ENCODE results near the gene THEMIS2. TPM values are rescaled to one million over a fixed set of nuclear protein-coding genes. Genes with fewer than 3 reads are reported as not detected.

THEMIS2 gene
- total and polyA plus RNA-seq, 2 experiments from 2014 or later, result 0.92 to 1.7 TPM

DNA sequence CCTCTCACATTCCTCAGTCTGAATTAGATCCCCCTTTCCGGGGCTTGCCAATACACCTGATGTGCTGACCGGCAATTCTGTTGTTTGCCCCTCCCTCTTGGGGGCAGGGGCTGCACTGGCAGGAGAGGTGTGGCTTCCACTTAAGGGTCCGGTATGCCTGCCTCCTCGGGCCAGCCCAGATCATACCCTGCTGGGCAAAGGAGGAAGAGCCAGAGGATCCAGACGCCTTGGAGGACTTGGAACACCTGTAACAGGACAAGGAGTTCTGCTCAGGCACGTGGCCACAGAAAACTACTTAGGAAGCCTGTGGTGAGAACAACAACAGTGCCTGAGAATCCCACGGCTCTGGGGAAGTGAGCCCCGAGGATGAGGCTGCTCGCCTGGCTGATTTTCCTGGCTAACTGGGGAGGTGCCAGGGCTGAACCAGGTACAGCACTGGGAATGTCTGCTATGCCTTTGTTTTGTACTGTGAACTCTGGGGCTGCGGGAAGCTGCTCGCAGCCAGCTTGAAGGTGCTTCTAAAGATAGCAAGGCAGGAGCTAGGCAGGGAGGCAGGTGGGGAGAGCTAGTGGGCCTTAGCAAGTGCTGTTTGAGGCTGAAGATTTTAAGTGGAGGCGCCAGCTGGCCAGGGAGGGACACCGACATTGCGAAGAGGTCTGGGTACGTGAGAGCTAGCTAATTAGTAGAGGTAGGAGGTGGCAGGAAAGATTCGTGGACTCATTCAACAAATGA is 62.6 kb downstream of the THEMIS2 start, which contains the start of gene SMPDL3B:
SMPDL3B (plus strand) TSS at position 183 of the 732 bp plus-strand sequence; CDS start at position 367, 184 bp downstream.
- H3K4me1 ChIP-seq (ENCODE audit: low read depth), result no peaks in the 10 kb centered on the region
- TF ChIP-seq CTCF (IDR thresholded peaks at IDR 0.05; ENCODE audit: low read depth, low read length), result no peak
- H3K4me3 ChIP-seq, result peak within 1 kb of the TSS; percentile 21
- no peaks in the 10 kb centered on the region for H3K36me3 ChIP-seq
- DNase-seq (ENCODE audit: low read depth in 1 of 2, low spot score in 1 of 2), result peak in 1 of 2 donors; percentile 67
- no peaks in the 10 kb centered on the region for H3K9me3 ChIP-seq (ENCODE audit: low read depth)
- no peaks in the 10 kb centered on the region for H3K27me3 ChIP-seq
- H3K27ac ChIP-seq, result no peak within 1 kb of the TSS

- Histone ChIP-seq H3K4me1 (ENCODE audit: low read depth) (no peaks in the 10 kb centered on the region), H3K27ac (no peak overlapping the region), H3K9me3 (ENCODE audit: low read depth) (no peaks in the 10 kb centered on the region), H3K27me3 (no peaks in the 10 kb centered on the region), H3K36me3 (no peaks in the 10 kb centered on the region), H3K4me3 (peak overlapping the region; percentile 21)
- TF ChIP-seq CTCF (IDR thresholded peaks at IDR 0.05; ENCODE audit: low read depth, low read length), result no peak
- DNase-seq (ENCODE audit: low read depth in 1 of 2, low spot score in 1 of 2), result no peak
Observed at GRCh38 chr1:27935721-27936120, 63.4 kb downstream of the THEMIS2 start.

Other genes with a start within 250 kb of the THEMIS2 start
- not detected in 2 replicates for gene FGR, start 237.4 kb upstream of the THEMIS2 start, total RNA-seq
- 0.14 and 0.18 TPM in 2 replicates for gene FGR, start 237.4 kb upstream of the THEMIS2 start, polyA plus RNA-seq
- gene IFI6, start 200.4 kb upstream of the THEMIS2 start, total RNA-seq, result 30.4 and 36.5 TPM in 2 replicates
- gene IFI6, start 200.4 kb upstream of the THEMIS2 start, polyA plus RNA-seq, result 35.2 and 56.2 TPM in 2 replicates
- gene FAM76A, start 146.6 kb upstream of the THEMIS2 start, total RNA-seq, result 12.6 and 13.4 TPM in 2 replicates
- gene FAM76A, start 146.6 kb upstream of the THEMIS2 start, polyA plus RNA-seq, result 3.5 and 6.7 TPM in 2 replicates
- gene STX12, start 99.3 kb upstream of the THEMIS2 start, total RNA-seq, result 17.8 and 36.5 TPM in 2 replicates
- 18.5 and 22.3 TPM in 2 replicates for gene STX12, start 99.3 kb upstream of the THEMIS2 start, polyA plus RNA-seq
- 47.1 and 58.7 TPM in 2 replicates for gene PPP1R8, start 41.8 kb upstream of the THEMIS2 start, total RNA-seq
- 13.2 and 13.7 TPM in 2 replicates for gene PPP1R8, start 41.8 kb upstream of the THEMIS2 start, polyA plus RNA-seq
- gene RPA2, start 42.0 kb downstream of the THEMIS2 start, total RNA-seq, result 36.2 and 59.5 TPM in 2 replicates
- gene RPA2, start 42.0 kb downstream of the THEMIS2 start, polyA plus RNA-seq, result 64.6 and 110 TPM in 2 replicates
- gene SMPDL3B, start 62.5 kb downstream of the THEMIS2 start, total RNA-seq, result 6.0 and 8.9 TPM in 2 replicates
- 6.8 and 11.4 TPM in 2 replicates for gene SMPDL3B, start 62.5 kb downstream of the THEMIS2 start, polyA plus RNA-seq
- 15.6 and 17.5 TPM in 2 replicates for gene XKR8, start 87.4 kb downstream of the THEMIS2 start, total RNA-seq
- 13.7 and 27.4 TPM in 2 replicates for gene XKR8, start 87.4 kb downstream of the THEMIS2 start, polyA plus RNA-seq
- gene EYA3, start 216.1 kb downstream of the THEMIS2 start, total RNA-seq, result 17.6 and 21.7 TPM in 2 replicates
- 15.6 and 19.2 TPM in 2 replicates for gene EYA3, start 216.1 kb downstream of the THEMIS2 start, polyA plus RNA-seq

Data from cardiac muscle cell (in vitro differentiated cells and primary cell).